Neural cell (in vitro differentiated cells): ENCODE results near the gene UGT1A3.

ENCODE experiments used
- MXI1 ChIP-seq: fragments of 450-650 bp; conservative IDR thresholded peaks from 2 replicates; pipeline ENCODE4 v1.6.1; 2014; ENCODE audit warnings: antibody characterized with exemption, mild to moderate bottlenecking; ENCODE audit not compliant: poor library complexity, severe bottlenecking
- POLR2AphosphoS5 ChIP-seq: IDR thresholded peaks from 2 replicates; pipeline ENCODE4 v1.6.1; 2012
- RAD21 ChIP-seq: fragments of 450-650 bp; conservative IDR thresholded peaks from 2 replicates; pipeline ENCODE4 v1.6.1; 2014; ENCODE audit warnings: antibody characterized with exemption, mild to moderate bottlenecking, moderate library complexity
- TF ChIP-seq, protein P1 (sequence below): fragments of 450-650 bp; IDR thresholded peaks from 2 replicates; pipeline ENCODE4 v1.5.1; 2014; ENCODE audit warnings: antibody characterized with exemption, mild to moderate bottlenecking, moderate library complexity; ENCODE audit not compliant: poor library complexity, severe bottlenecking

DNA sequence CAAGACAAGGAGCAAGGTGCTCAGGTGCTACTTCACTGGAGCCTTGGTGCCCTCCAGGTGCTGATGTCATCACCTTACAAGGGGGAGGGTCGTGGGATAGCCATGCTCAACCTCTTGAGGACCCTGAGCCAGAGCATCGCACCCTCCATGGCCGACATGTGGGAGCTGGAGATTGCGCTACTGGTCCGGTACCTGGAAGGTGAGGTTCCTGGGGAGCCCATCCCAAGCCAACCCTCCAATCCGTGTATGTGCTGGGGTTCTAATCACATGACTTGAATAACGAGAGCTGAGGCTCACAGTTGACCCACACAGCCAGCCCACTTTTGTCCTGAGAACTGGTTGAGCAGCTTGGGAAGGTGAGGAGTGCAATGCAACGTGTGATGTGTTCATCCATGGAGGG is 75.2 kb downstream of the UGT1A3 start:
- TF ChIP-seq, protein P1, sequence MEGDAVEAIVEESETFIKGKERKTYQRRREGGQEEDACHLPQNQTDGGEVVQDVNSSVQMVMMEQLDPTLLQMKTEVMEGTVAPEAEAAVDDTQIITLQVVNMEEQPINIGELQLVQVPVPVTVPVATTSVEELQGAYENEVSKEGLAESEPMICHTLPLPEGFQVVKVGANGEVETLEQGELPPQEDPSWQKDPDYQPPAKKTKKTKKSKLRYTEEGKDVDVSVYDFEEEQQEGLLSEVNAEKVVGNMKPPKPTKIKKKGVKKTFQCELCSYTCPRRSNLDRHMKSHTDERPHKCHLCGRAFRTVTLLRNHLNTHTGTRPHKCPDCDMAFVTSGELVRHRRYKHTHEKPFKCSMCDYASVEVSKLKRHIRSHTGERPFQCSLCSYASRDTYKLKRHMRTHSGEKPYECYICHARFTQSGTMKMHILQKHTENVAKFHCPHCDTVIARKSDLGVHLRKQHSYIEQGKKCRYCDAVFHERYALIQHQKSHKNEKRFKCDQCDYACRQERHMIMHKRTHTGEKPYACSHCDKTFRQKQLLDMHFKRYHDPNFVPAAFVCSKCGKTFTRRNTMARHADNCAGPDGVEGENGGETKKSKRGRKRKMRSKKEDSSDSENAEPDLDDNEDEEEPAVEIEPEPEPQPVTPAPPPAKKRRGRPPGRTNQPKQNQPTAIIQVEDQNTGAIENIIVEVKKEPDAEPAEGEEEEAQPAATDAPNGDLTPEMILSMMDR = no peak
- TF ChIP-seq RAD21 (no peak), POLR2AphosphoS5 (no peak), MXI1 (no peak)
